Measurements from ENCODE around the gene NAALADL2. TPM values are rescaled to one million over a fixed set of nuclear protein-coding genes. Genes with fewer than 3 reads are reported as not detected.

Gene NAALADL2
- total and polyA plus RNA-seq, 4 donors, result 0.28 to 4.6 (median 3.1) TPM

DNA sequence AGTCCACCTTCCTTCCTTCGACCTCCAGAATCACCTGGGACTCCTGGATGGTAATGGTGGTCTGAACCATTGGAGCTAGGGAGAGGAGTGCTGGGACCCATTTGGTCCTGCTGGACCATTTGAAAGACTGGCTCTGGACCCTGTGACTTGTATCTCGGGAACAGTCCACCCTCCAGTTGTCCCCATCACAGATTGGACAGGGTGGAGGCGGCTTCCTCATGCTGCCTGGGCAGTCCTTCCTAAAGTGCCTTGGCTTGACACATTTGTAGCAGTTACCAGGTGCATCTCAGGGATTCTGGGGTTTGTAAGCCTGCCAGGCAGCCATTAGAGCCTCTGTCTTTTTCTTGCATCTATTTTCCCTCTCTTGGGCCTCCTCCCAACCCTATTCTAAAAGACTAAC lies 758.1 kb downstream of the NAALADL2 start:
- no peaks in the 10 kb centered on the region for H3K9me3 ChIP-seq (ENCODE audit: control insufficient read depth in 4 of 4, low read length in 3 of 4)
- no peak overlapping the region for H3K27ac ChIP-seq (ENCODE audit: low read depth in 1 of 2, low read length in 2 of 2)
- 94% methylated on average over 3 of the region's 3 CpGs for WGBS
- no peak for DNase-seq (ENCODE audit: low spot score)
- no peaks in the 10 kb centered on the region for H3K36me3 ChIP-seq (ENCODE audit: control insufficient read depth in 4 of 4, insufficient read depth in 3 of 4, low read depth in 1 of 4, low read length in 3 of 4)
- no peak overlapping the region for H3K4me3 ChIP-seq (ENCODE audit: low read depth in 1 of 3, low read length in 3 of 3)
- H3K9ac ChIP-seq (ENCODE audit: low read depth in 1 of 2, low read length in 2 of 2), result no peak overlapping the region
- TF ChIP-seq, protein P1, sequence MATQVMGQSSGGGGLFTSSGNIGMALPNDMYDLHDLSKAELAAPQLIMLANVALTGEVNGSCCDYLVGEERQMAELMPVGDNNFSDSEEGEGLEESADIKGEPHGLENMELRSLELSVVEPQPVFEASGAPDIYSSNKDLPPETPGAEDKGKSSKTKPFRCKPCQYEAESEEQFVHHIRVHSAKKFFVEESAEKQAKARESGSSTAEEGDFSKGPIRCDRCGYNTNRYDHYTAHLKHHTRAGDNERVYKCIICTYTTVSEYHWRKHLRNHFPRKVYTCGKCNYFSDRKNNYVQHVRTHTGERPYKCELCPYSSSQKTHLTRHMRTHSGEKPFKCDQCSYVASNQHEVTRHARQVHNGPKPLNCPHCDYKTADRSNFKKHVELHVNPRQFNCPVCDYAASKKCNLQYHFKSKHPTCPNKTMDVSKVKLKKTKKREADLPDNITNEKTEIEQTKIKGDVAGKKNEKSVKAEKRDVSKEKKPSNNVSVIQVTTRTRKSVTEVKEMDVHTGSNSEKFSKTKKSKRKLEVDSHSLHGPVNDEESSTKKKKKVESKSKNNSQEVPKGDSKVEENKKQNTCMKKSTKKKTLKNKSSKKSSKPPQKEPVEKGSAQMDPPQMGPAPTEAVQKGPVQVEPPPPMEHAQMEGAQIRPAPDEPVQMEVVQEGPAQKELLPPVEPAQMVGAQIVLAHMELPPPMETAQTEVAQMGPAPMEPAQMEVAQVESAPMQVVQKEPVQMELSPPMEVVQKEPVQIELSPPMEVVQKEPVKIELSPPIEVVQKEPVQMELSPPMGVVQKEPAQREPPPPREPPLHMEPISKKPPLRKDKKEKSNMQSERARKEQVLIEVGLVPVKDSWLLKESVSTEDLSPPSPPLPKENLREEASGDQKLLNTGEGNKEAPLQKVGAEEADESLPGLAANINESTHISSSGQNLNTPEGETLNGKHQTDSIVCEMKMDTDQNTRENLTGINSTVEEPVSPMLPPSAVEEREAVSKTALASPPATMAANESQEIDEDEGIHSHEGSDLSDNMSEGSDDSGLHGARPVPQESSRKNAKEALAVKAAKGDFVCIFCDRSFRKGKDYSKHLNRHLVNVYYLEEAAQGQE (IDR thresholded peaks at IDR 0.05), result no peak
- no peaks in the 10 kb centered on the region for H3K4me1 ChIP-seq (ENCODE audit: control insufficient read depth in 4 of 4, insufficient read depth in 4 of 4, low read length in 3 of 4)
- no peaks in the 10 kb centered on the region for H3K27me3 ChIP-seq (ENCODE audit: control insufficient read depth in 4 of 4, insufficient read depth in 4 of 4, low read length in 3 of 4)

DNA sequence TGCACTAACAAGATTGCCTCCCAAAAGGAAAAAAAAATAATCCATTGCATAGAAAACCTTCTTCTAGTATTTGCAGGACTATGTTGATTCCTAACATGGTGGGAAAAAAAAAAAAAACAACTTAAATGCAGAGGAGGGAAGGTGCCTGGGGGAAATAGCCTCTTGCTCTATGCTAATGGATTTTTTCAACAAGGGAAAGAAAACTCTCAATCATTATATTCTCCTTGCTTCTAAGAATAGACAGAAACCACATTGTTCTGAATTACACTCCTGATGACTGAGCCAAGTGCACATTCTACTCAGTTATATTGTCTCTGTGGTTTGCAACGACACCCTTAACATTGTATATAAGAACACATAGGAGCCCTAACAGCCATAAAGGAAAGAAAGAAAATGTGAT lies 760.2 kb downstream of the NAALADL2 start:
- no peak for TF ChIP-seq HNF4G (IDR thresholded peaks at IDR 0.05)
- TF ChIP-seq HNF4A (conservative IDR thresholded peaks at IDR 0.05), result no peak
- TF ChIP-seq, protein P2, sequence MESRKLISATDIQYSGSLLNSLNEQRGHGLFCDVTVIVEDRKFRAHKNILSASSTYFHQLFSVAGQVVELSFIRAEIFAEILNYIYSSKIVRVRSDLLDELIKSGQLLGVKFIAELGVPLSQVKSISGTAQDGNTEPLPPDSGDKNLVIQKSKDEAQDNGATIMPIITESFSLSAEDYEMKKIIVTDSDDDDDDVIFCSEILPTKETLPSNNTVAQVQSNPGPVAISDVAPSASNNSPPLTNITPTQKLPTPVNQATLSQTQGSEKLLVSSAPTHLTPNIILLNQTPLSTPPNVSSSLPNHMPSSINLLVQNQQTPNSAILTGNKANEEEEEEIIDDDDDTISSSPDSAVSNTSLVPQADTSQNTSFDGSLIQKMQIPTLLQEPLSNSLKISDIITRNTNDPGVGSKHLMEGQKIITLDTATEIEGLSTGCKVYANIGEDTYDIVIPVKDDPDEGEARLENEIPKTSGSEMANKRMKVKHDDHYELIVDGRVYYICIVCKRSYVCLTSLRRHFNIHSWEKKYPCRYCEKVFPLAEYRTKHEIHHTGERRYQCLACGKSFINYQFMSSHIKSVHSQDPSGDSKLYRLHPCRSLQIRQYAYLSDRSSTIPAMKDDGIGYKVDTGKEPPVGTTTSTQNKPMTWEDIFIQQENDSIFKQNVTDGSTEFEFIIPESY (IDR thresholded peaks at IDR 0.05), result no peak
- no peak for TF ChIP-seq RXRA (IDR thresholded peaks at IDR 0.05)
- TF ChIP-seq GABPA (IDR thresholded peaks at IDR 0.05 in 1 of 2, conservative IDR thresholded peaks at IDR 0.05 in 1 of 2), result no peak
- TF ChIP-seq, protein P3, sequence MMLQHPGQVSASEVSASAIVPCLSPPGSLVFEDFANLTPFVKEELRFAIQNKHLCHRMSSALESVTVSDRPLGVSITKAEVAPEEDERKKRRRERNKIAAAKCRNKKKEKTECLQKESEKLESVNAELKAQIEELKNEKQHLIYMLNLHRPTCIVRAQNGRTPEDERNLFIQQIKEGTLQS (IDR thresholded peaks at IDR 0.05), result no peak
- no peak for TF ChIP-seq RAD21 (IDR thresholded peaks at IDR 0.05)
- TF ChIP-seq JUND (IDR thresholded peaks at IDR 0.05), result no peak
- TF ChIP-seq TAF1 (conservative IDR thresholded peaks at IDR 0.05), result no peak
- 92% methylated on average over 1 of the region's 1 CpG for WGBS
- Histone ChIP-seq H3K9me3 (ENCODE audit: control insufficient read depth in 4 of 4, low read length in 3 of 4) (no peaks in the 10 kb centered on the region), H3K4me3 (ENCODE audit: low read depth in 1 of 3, low read length in 3 of 3) (no peak overlapping the region), H3K9ac (ENCODE audit: low read depth in 1 of 2, low read length in 2 of 2) (no peak overlapping the region), H3K4me1 (ENCODE audit: control insufficient read depth in 4 of 4, insufficient read depth in 4 of 4, low read length in 3 of 4) (no peaks in the 10 kb centered on the region), H3K36me3 (ENCODE audit: control insufficient read depth in 4 of 4, insufficient read depth in 3 of 4, low read depth in 1 of 4, low read length in 3 of 4) (no peaks in the 10 kb centered on the region), H3K27ac (ENCODE audit: low read depth in 1 of 2, low read length in 2 of 2) (no peak overlapping the region), H3K27me3 (ENCODE audit: control insufficient read depth in 4 of 4, insufficient read depth in 4 of 4, low read length in 3 of 4) (no peaks in the 10 kb centered on the region)
- DNase-seq (ENCODE audit: low spot score), result no peak

DNA sequence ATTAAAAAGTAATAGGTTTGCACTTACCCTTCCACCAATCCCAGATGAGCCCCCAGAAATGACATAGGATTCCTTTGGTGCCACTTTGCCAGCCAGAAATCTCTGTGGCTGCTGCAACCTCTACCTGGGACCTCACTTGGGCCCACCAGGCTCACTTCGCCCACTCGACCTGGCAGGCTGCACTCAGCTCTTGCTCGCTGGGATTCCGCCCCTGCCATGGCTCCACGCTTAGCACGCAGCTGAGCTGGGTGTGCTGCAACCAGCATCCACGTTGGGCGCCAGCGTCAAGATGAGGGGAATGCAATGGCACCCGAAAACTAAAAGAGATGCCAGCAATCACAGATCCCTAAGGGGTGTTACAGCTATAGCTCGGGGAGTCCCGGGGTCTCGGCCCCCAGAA lies 761.0 kb downstream of the NAALADL2 start:
- no peaks in the 10 kb centered on the region for H3K36me3 ChIP-seq (ENCODE audit: control insufficient read depth in 4 of 4, insufficient read depth in 3 of 4, low read depth in 1 of 4, low read length in 3 of 4)
- H3K4me3 ChIP-seq (ENCODE audit: low read depth in 1 of 3, low read length in 3 of 3), result no peak overlapping the region
- H3K27me3 ChIP-seq (ENCODE audit: control insufficient read depth in 4 of 4, insufficient read depth in 4 of 4, low read length in 3 of 4), result no peaks in the 10 kb centered on the region
- 96% methylated on average over 13 of the region's 13 CpGs for WGBS
- no peaks in the 10 kb centered on the region for H3K4me1 ChIP-seq (ENCODE audit: control insufficient read depth in 4 of 4, insufficient read depth in 4 of 4, low read length in 3 of 4)
- DNase-seq (ENCODE audit: low spot score), result no peak
- no peaks in the 10 kb centered on the region for H3K9me3 ChIP-seq (ENCODE audit: control insufficient read depth in 4 of 4, low read length in 3 of 4)
- H3K9ac ChIP-seq (ENCODE audit: low read depth in 1 of 2, low read length in 2 of 2), result no peak overlapping the region
- no peak overlapping the region for H3K27ac ChIP-seq (ENCODE audit: low read depth in 1 of 2, low read length in 2 of 2)
- TF ChIP-seq, protein P2 (IDR thresholded peaks at IDR 0.05), result no peak
- TF ChIP-seq, protein P4, sequence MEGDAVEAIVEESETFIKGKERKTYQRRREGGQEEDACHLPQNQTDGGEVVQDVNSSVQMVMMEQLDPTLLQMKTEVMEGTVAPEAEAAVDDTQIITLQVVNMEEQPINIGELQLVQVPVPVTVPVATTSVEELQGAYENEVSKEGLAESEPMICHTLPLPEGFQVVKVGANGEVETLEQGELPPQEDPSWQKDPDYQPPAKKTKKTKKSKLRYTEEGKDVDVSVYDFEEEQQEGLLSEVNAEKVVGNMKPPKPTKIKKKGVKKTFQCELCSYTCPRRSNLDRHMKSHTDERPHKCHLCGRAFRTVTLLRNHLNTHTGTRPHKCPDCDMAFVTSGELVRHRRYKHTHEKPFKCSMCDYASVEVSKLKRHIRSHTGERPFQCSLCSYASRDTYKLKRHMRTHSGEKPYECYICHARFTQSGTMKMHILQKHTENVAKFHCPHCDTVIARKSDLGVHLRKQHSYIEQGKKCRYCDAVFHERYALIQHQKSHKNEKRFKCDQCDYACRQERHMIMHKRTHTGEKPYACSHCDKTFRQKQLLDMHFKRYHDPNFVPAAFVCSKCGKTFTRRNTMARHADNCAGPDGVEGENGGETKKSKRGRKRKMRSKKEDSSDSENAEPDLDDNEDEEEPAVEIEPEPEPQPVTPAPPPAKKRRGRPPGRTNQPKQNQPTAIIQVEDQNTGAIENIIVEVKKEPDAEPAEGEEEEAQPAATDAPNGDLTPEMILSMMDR (IDR thresholded peaks at IDR 0.05; ENCODE audit: low read depth, low read length, missing input control), result no peak
- TF ChIP-seq HNF4G (IDR thresholded peaks at IDR 0.05) (no peak), NR2F2 (IDR thresholded peaks at IDR 0.05) (no peak), RXRA (IDR thresholded peaks at IDR 0.05) (no peak), RAD21 (IDR thresholded peaks at IDR 0.05) (no peak), SP1 (IDR thresholded peaks at IDR 0.05) (no peak)
- TF ChIP-seq, protein P3 (IDR thresholded peaks at IDR 0.05), result no peak
- TF ChIP-seq, protein P1 (IDR thresholded peaks at IDR 0.05), result no peak

Measured in liver (tissue), 9 donors.